Measurements from ENCODE around the gene KRT14. TPM values are rescaled to one million over a fixed set of nuclear protein-coding genes. Genes with fewer than 3 reads are reported as not detected.

KRT14 gene
- total and polyA plus RNA-seq, 8 donors, result 0.26 to 0.38 (median 0.29) TPM; not detected in 4

DNA sequence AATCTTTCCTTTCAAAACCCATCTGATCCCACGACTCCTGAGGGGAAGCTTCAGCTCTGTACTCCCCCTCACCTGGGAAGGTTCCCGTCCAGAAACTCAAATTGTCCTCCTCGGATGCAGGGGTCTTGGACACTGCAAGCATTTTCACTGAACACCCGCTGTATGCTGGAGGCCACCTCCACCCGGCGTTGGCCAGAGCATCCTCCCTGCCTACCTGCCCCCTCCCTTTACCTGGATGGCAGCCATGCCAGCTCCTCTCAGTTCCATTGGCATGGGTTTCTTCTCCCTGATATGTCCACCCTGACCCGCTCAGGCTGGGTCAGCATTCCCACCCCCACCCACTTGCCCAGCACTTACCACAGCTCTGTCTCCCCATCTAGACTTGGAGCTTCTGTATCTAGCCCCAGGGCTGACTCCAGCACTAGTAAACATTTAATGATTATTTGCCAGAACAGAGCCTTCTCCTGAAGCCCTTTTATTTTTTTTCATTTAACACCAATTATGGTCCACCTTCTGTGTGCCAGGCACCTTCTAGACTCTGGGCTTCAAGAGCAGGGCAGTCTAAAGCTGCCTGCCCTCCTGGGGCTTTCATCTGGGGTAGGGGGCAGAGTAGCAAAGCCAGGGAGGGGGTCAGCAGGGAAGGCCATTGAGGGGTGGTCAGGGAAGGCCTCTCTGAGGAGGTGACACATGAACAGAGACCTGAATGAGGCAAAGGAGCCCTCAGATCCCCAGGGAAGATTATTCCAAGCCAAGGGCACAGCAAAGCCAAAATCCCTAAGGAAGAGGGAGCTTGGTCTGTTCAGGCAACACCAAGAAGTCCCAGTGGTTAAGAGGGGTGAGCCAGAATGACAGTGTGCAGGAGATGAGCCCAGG lies 49.7 kb downstream of the KRT14 start:
- ATAC-seq (no peak), FAIRE-seq (no peak), DNase-seq (no peak)
- no peaks in the 10 kb centered on the region for H3K36me3 ChIP-seq
- TF ChIP-seq, protein P1, sequence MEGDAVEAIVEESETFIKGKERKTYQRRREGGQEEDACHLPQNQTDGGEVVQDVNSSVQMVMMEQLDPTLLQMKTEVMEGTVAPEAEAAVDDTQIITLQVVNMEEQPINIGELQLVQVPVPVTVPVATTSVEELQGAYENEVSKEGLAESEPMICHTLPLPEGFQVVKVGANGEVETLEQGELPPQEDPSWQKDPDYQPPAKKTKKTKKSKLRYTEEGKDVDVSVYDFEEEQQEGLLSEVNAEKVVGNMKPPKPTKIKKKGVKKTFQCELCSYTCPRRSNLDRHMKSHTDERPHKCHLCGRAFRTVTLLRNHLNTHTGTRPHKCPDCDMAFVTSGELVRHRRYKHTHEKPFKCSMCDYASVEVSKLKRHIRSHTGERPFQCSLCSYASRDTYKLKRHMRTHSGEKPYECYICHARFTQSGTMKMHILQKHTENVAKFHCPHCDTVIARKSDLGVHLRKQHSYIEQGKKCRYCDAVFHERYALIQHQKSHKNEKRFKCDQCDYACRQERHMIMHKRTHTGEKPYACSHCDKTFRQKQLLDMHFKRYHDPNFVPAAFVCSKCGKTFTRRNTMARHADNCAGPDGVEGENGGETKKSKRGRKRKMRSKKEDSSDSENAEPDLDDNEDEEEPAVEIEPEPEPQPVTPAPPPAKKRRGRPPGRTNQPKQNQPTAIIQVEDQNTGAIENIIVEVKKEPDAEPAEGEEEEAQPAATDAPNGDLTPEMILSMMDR (IDR thresholded peaks at IDR 0.05), result no peak
- H3K27me3 ChIP-seq, result no peaks in the 10 kb centered on the region
- no peaks in the 10 kb centered on the region for H3K4me1 ChIP-seq
- intact Hi-C loops (cut with DNase I), result no loop called here
- WGBS, 2 donors, result 66 to 80% methylated on average over 7 of the region's 7 CpGs
- H3K4me3 ChIP-seq, result no peak overlapping the region
- H3K27ac ChIP-seq, result no peak overlapping the region
- no peaks in the 10 kb centered on the region for H3K9me3 ChIP-seq

DNA sequence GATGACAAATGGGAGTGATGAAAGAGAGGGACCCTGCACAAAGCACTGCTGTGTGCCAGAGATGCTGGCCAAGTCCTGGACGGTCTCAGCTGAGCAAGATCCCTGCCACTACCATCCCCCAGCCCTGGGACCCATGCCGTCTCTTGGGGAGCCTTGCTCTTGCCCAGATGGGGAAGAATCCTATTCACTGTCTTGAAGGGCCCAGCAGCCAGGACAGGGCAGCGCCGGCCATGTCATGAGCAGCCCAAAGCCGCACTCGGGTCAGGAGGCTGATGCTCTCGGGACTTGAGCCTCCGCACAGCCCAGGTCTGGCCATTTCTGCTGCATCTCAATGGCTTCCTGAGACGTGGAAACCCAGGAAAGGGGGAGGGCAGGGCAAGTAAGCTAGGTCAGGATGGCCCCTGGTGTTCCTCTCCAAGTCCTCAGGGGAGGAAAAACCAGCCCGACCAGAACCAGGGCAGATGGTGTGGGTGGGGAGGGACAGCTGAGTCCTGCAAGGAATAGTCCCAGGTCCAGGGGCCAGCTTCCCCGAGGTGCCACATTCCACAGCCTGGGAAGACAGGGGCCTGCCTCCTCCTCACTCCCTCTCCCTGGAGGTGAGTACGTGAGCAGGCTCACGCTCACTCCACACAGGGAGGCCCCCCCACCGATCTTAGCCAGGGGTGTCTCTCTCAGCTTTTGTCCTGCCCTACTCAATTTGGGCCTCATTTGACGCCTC lies 50.8 kb downstream of the KRT14 start:
- no peaks in the 10 kb centered on the region for H3K4me1 ChIP-seq
- FAIRE-seq (no peak), ATAC-seq (peak in 2 of 4 donors; percentile 32 to 53), DNase-seq (peak in 2 of 6 donors; percentile 40 to 47)
- no peaks in the 10 kb centered on the region for H3K9me3 ChIP-seq
- 58 to 61% methylated on average over 15 of the region's 15 CpGs for WGBS, 2 donors
- TF ChIP-seq, protein P1 (IDR thresholded peaks at IDR 0.05), result no peak
- H3K27me3 ChIP-seq, result no peaks in the 10 kb centered on the region
- H3K4me3 ChIP-seq, result no peak overlapping the region
- intact Hi-C loops (cut with DNase I), result no loop called here
- H3K27ac ChIP-seq, result no peak overlapping the region
- no peaks in the 10 kb centered on the region for H3K36me3 ChIP-seq

DNA sequence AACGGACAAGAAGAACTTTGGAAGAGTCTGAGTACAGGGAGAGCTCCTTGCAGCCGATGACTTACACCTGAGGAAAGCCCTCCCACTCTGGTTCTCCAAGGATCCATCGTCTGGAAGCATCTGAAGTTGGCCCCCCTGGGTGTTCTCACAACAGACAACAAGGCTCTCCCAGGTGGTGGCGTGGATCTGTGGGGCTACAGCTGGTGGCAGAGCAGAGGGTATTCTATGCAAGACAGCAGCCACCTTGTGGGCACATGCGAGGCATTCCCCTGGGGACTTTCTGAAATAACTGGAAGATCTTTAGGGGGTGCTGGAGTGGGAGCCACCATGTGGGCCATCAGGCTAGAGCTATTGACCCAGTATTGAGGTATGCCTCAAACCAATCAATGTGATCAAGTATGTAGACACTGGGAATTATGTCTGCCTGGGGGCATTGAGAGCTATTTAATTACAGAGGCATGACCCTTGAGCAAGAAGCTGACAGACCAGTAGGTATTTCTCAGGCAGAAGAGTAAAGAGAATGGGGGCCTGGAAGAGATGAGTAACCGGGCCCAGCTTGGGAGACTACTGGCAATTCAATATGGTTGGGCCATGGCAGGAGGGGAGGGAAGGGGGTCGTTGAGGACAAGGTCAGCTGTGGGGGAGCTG lies 51.7 kb downstream of the KRT14 start:
- intact Hi-C loops (cut with DNase I), result no loop called here
- WGBS, 2 donors, result 59 to 71% methylated on average over 7 of the region's 7 CpGs
- TF ChIP-seq, protein P1 (IDR thresholded peaks at IDR 0.05), result no peak

DNA sequence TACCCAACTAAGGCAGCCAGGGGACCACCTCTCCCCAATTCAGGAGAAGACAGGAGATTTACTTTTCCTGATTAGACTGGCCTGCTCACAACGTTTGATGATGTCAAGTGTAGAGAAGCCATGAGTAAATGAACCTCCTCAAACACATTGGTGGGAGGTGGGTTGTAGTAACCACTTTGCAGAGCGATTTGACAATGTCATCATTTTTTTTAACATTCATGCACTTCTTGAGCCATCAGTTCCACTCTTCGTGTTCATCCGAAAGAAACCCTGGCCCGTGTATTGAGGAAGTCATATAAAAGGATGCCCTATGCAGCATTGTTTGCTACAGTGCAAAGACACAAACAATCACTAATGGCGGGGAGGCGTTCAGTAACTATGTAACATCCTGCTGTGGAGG lies 53.1 kb downstream of the KRT14 start:
- 65 to 81% methylated on average over 7 of the region's 7 CpGs for WGBS, 2 donors
- intact Hi-C loops (cut with DNase I), result no loop called here
- no peak for FAIRE-seq
- Histone ChIP-seq H3K36me3 (no peaks in the 10 kb centered on the region), H3K27me3 (no peaks in the 10 kb centered on the region), H3K4me1 (no peaks in the 10 kb centered on the region), H3K9me3 (no peaks in the 10 kb centered on the region), H3K27ac (no peak overlapping the region), H3K4me3 (no peak overlapping the region)
- DNase-seq, result no peak
- TF ChIP-seq, protein P1 (IDR thresholded peaks at IDR 0.05), result no peak
- ATAC-seq, result no peak

More for the DNA sequence above, 51.7 kb downstream of the KRT14 start:
- Histone ChIP-seq H3K27me3 (no peaks in the 10 kb centered on the region), H3K27ac (no peak overlapping the region), H3K9me3 (no peaks in the 10 kb centered on the region), H3K4me1 (no peaks in the 10 kb centered on the region), H3K4me3 (no peak overlapping the region), H3K36me3 (no peaks in the 10 kb centered on the region)
- peak in 2 of 6 donors; percentile 9 to 28 for DNase-seq
- no peak for ATAC-seq
- FAIRE-seq, result no peak

Data from pancreas (tissue), 10 donors.